Fibroblast of the aortic adventitia (primary cell): Measurements from ENCODE around the gene MMAA. TPM values are rescaled to one million over a fixed set of nuclear protein-coding genes. Genes with fewer than 3 reads are reported as not detected.
A peak's percentile ranks its signal among the peaks of the same experiment; 100 is the strongest.
"Not testable (repeated sequence)": the region's sequence is repeated elsewhere in the genome, so short reads cannot be mapped to it uniquely, and the experiment has no call there.

ENCODE experiments used
- DNase-seq: peaks from one replicate; pipeline ENCODE4 v3.0.0-alpha.2; 2010; ENCODE audit warnings: low read depth
- H3K4me3 ChIP-seq: 2 replicates; pipeline ENCODE4 v1.5.1; 2011; ENCODE audit warnings: low read depth, mild to moderate bottlenecking, control low read depth, low read length, moderate library complexity
- total RNA-seq: library from RNA; depleted of rRNA; stranded (reverse); fragments of >200 nt; gene quantifications from 2 replicates; pipeline ENCODE4 v1.2.3, GENCODE V29; 2012; ENCODE audit warnings: low replicate concordance
- TF ChIP-seq, protein P1 (sequence below): IDR thresholded peaks from 2 replicates; pipeline ENCODE4 v1.5.1; 2011; ENCODE audit warnings: mild to moderate bottlenecking, low read length, control low read depth, inconsistent platforms; ENCODE audit not compliant: insufficient read depth

Gene MMAA
- total RNA-seq, 1 donor = 9.2 TPM

- TF ChIP-seq, protein P1, sequence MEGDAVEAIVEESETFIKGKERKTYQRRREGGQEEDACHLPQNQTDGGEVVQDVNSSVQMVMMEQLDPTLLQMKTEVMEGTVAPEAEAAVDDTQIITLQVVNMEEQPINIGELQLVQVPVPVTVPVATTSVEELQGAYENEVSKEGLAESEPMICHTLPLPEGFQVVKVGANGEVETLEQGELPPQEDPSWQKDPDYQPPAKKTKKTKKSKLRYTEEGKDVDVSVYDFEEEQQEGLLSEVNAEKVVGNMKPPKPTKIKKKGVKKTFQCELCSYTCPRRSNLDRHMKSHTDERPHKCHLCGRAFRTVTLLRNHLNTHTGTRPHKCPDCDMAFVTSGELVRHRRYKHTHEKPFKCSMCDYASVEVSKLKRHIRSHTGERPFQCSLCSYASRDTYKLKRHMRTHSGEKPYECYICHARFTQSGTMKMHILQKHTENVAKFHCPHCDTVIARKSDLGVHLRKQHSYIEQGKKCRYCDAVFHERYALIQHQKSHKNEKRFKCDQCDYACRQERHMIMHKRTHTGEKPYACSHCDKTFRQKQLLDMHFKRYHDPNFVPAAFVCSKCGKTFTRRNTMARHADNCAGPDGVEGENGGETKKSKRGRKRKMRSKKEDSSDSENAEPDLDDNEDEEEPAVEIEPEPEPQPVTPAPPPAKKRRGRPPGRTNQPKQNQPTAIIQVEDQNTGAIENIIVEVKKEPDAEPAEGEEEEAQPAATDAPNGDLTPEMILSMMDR = no peak
- peak overlapping the region; percentile 86 for H3K4me3 ChIP-seq
- peak; percentile 65 for DNase-seq
These were observed 433 bp downstream of the MMAA start for GRCh38 chr4:145619639-145619996.

GRCh38 chr4:145622067-145622466, 2.9 kb downstream of the MMAA start:
- not testable (repeated sequence) for DNase-seq, H3K4me3 ChIP-seq

DNA sequence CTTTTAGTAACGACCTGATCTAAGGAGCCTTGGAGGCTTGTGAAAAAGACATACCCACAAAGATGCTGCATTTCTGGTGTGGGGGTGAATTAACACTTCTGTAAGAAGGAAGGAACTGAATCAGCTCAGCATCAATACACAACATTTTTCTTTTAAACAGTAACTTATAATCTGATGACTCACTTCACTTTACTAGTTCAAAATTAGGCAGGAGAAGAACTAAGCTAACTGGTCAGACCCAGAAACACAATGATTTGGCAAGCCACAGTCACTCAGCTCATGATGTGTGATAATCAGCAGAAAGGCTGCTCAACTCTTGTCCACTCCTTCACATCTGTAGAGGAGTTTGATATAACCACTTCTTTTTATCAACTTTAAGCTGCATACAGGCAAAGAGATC, 4.6 kb downstream of the MMAA start:
- H3K4me3 ChIP-seq = no peak overlapping the region
- TF ChIP-seq, protein P1 = no peak
- DNase-seq = peak; percentile 57

- DNase-seq = no peak
- TF ChIP-seq, protein P1 = no peak
These were observed 6.8 kb downstream of the MMAA start for GRCh38 chr4:145625677-145626622.

GRCh38 chr4:145626623-145626982, 7.4 kb downstream of the MMAA start:
- no peak for DNase-seq
- TF ChIP-seq, protein P1 = no peak
- H3K4me3 ChIP-seq = no peak overlapping the region

More at GRCh38 chr4:145625677-145626622, 6.8 kb downstream of the MMAA start:
- H3K4me3 ChIP-seq = no peak overlapping the region

- no peak overlapping the region for H3K4me3 ChIP-seq
- no peak for DNase-seq
- TF ChIP-seq, protein P1 = no peak
These were observed 15.9 kb downstream of the MMAA start for GRCh38 chr4:145635117-145635516.

- no peak overlapping the region for H3K4me3 ChIP-seq
- TF ChIP-seq, protein P1 = no peak
- no peak for DNase-seq
These were observed 16.4 kb downstream of the MMAA start for GRCh38 chr4:145635630-145636029.
